Stimulated activated naive CD4-positive, alpha-beta T cell treated with Interleukin-2 at 50 U/mL for 16 hours (primary cell): ENCODE results near the gene ZNG1A.
"Not testable (repeated sequence)": the region's sequence is repeated elsewhere in the genome, so short reads cannot be mapped to it uniquely, and the experiment has no call there.

Experiments used
- DNase-seq: peaks from one replicate; lab custom pipeline; 2025; lab: John Stamatoyannopoulos, UW

The ZNG1A gene

GRCh38 chr9:178140-178825, 573 bp downstream of the ZNG1A start:
- DNase-seq = peak; percentile 1

- not testable (repeated sequence) for DNase-seq
These were observed 9.1 kb downstream of the ZNG1A start for GRCh38 chr9:169757-170156.

- not testable (repeated sequence) for DNase-seq
These were observed 19.0 kb downstream of the ZNG1A start for GRCh38 chr9:159871-160270.

- DNase-seq = not testable (repeated sequence)
These were observed 27.7 kb downstream of the ZNG1A start for GRCh38 chr9:151173-151572.

- not testable (repeated sequence) for DNase-seq
These were observed 39.0 kb downstream of the ZNG1A start for GRCh38 chr9:139880-140279.

- not testable (repeated sequence) for DNase-seq
These were observed 60.8 kb downstream of the ZNG1A start, which contains the start of gene FOXD4 for GRCh38 chr9:117995-118467. TSS of gene FOXD4 (minus strand) at chr9:118417. CDS start at chr9:118119, 298 bp downstream.

GRCh38 chr9:117144-117994, 61.5 kb downstream of the ZNG1A start:
- DNase-seq = not testable (repeated sequence)

GRCh38 chr9:116239-117077, 62.4 kb downstream of the ZNG1A start:
- not testable (repeated sequence) for DNase-seq

- DNase-seq = not testable (repeated sequence)
These were observed 63.8 kb downstream of the ZNG1A start for GRCh38 chr9:115118-115451.

GRCh38 chr9:114267-115117, 64.4 kb downstream of the ZNG1A start:
- not testable (repeated sequence) for DNase-seq

GRCh38 chr9:113468-114266, 65.2 kb downstream of the ZNG1A start:
- peak; percentile 14 for DNase-seq

GRCh38 chr9:112589-113467, 66.0 kb downstream of the ZNG1A start:
- DNase-seq = not testable (repeated sequence)

- not testable (repeated sequence) for DNase-seq
These were observed 68.2 kb downstream of the ZNG1A start for GRCh38 chr9:110672-111071.

- DNase-seq = not testable (repeated sequence)
These were observed 69.3 kb downstream of the ZNG1A start for GRCh38 chr9:109540-109939.

- DNase-seq = not testable (repeated sequence)
These were observed 69.9 kb downstream of the ZNG1A start for GRCh38 chr9:108742-109495.

GRCh38 chr9:105991-106390, 72.9 kb downstream of the ZNG1A start:
- DNase-seq = not testable (repeated sequence)

GRCh38 chr9:100430-100829, 78.4 kb downstream of the ZNG1A start:
- not testable (repeated sequence) for DNase-seq

GRCh38 chr9:99867-100266, 79.0 kb downstream of the ZNG1A start:
- not testable (repeated sequence) for DNase-seq
